ENCODE data around the gene ENDOV.
A peak's percentile ranks its signal among the peaks of the same experiment; 100 is the strongest.

The ENDOV gene

DNA sequence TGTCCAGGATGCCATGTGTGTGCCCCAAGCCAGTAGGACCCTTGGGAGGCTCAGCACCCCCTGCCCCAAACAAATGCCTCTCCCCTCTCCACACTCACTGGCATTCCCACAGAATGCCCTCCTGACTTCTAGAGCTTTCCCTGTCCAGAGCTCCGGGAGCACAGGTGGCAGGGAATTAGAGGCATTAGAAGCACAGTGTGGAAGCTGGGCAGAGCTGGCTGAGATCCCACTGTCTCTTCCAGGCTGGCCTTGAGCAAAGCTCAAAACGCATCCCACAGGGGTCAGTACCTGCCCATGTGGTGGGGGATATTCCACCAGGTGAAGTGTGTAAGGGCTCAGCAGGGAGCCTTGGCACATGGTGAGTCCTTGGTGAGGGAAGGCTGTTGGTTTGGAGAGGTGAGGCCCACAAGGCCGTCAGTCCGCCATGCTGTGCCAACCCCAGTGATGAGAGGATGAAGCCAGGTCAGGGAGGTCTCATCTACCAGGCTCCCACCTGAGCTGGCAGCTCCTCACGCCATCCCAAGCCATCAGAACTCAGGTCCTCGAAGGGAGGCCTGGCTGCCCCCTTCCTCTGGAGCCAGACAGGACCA lies 18.1 kb downstream of the ENDOV start:
- DNase-seq, result no peak

DNA sequence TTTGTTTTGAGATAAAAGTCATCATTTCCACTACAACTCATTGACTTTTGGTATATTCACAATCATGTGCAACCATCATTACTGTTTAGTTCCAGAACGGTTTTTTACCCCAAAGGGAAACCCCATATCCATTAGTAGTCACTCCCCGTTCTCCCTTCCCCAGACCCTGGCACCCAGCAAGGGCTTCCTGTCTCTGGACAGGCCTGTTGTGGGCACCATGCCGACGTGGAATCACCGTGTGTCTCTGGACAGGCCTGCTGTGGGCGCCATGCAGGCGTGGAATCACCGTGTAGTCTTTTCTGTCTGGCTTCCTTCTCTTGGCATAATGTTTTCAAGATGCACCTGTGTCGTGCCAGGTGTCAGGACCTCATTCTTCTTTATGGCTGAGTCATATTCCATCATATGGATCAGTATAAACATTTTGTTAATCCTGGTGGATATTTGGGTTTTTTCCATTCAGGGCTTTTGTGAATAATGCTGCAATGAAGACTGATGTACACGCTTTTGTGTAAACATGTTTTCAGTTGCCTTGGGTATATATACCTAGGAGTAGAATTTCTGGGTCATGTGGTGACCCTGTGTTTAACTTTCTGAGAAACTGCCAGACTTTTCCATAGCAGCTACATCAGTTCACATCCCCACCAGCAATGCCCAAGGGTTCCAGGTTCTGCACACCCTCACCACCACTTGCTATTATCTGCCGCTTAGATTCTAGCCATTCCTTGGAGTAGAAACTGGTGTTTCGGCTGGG lies 19.1 kb downstream of the ENDOV start:
- DNase-seq, result no peak

DNA sequence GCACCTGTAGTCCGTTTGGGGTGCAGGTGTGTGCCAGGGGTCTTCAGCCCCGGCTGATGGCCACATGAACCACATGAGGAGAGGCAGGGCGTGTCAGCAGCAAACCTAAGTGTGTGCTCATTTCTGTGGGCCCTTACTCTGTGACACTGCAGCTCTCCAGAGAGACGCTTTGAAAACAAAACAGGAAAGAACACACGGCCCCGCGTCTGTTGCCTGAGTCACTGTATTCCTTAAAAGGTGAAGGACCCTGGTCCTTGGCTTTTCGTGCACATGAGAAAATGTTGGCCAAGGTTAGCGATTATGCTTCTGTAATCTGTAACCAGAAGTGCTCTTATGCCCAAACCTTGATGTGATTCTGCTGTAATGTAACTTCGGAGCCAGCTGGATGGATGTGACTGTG lies 22.6 kb downstream of the ENDOV start:
- peak; percentile 13 for DNase-seq

- no peak for DNase-seq
These were observed 23.8 kb downstream of the ENDOV start for GRCh38 chr17:80438806-80439205.

- DNase-seq, result no peak
These were observed 24.5 kb downstream of the ENDOV start for GRCh38 chr17:80439499-80439898.

- peak; percentile 97 for DNase-seq
These were observed 26.2 kb downstream of the ENDOV start for GRCh38 chr17:80441133-80441578.

DNA sequence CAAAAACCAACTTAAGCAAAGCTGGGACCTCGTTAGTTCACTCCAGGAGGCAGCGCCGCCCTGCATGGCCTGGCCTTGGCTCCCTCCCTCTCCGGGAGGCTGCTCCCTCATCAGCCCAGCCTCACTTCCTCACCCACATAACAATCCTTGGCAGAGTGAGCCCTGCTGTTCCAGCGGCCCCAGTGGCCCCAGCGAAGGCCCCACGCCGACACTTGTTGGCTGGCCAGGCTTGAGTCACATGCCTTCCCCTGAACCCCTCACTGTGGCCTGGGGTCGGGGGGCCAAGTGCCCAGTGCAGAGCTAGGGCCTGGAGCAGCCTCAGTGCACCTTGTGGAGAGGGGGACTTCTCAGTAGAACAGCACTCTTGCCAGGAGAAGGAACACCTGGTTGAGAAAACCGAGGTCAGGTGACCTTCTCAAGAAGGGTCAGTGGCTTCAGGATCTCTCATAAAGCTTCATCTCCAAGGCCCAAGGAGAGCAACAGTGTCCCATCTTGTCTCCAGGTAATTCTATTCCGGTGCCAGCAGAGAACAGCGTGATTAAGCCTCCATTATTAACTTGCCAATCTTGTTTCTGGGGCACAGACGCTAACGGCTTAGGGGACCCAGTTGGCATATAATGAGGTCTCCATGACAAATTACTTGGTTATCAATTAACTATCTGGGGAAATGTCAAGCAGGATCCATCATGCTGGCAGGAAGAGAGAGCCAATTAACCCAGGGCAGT lies 26.8 kb downstream of the ENDOV start:
- DNase-seq, result peak; percentile 31

DNA sequence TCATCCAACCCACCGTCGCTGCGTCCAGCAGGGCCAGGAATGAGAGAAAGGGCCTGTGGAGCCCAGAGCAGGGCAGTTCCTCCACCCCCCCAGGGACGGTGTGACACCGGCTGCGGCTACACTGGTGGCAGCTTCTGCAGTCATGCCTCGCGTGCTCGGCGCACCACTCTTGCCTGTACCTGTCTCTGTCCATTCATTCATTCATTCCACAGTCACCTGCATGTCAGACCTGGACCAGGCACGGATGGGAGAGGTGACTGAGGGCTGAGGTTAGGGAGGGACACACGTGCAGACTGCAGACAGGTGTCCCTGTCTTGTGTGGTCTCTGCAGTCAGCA lies 27.3 kb downstream of the ENDOV start:
- no peak for DNase-seq

- no peak for DNase-seq
These were observed 27.8 kb downstream of the ENDOV start for GRCh38 chr17:80442764-80443163.

- peak; percentile 32 for DNase-seq
These were observed 28.5 kb downstream of the ENDOV start for GRCh38 chr17:80443498-80443897.

- DNase-seq, result peak; percentile 92
These were observed 29.1 kb downstream of the ENDOV start for GRCh38 chr17:80443916-80444643.

DNA sequence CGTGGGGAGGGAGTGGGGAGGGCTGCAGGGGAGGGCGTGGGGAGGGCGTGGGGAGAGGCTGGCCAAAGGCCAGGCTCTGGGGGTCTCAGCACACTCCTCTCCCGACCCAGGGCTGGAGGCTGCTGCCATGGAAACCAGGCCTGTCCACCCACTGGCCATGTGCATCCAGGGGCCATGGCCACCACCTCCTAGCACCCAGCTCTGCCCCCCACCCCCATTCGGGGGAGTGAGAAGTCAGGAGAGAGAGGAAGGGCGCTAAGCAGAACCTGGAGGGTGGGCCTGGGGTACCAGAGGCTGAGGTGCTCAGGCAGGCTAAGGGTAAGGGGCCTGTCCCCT lies 29.6 kb downstream of the ENDOV start:
- no peak for DNase-seq

DNA sequence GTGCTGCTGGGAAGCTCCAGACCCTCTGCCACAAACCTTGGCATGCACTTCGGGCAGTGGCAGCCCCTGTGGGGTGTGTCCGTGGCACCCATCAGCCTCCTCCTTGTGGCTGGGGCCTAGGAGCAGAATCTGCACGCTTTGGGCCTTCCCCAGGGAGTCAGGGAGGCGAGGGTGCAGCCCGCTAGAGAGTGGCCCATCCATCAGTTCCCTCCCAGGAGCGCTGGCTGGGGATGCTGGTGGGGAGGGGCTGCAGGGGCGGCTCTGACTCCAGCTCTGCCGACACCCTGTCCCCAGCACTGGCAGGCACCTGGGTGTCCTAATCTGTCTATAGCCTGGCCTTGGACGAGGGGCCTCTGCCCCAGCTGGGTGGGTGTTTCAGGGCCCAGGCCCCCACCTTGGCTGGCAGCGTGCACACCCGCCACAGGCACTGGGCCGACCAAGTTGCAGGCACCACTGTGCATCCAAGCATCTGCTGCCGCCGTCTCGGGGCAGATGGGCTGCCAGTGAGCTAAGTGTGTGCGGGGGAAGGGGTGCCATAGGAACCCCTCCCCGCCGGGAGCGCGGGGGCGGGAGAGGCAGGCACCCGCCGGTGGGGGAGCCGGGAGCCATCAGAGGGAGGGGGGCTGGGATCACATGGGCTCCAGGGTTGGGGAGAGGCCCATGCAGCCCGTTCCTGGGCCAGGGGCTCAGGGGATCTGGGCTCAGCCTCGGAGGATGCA lies 30.2 kb downstream of the ENDOV start:
- DNase-seq, result peak; percentile 94

DNA sequence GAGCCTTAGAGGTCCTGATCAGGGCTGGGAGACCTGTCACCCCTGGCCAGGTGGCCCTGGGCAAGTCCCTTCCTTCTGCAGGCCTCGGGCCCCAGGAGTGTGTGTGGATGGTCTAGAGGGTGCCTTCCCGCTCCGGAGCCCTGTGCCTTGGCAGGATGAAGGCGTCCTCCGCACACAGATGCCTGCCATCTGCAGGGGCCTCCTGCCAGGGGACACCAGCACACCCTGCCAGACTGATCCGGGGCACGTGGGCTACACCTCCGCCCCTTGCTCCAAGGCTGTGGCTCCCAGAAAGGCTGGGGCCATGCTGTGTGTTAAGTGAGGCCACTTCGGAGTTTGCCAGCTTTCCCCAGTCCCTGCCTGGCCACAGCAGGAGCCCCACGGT lies 30.8 kb downstream of the ENDOV start:
- peak; percentile 92 for DNase-seq

GRCh38 chr17:80446645-80447405 lies 31.9 kb downstream of the ENDOV start:
- DNase-seq, result peak; percentile 52

DNA sequence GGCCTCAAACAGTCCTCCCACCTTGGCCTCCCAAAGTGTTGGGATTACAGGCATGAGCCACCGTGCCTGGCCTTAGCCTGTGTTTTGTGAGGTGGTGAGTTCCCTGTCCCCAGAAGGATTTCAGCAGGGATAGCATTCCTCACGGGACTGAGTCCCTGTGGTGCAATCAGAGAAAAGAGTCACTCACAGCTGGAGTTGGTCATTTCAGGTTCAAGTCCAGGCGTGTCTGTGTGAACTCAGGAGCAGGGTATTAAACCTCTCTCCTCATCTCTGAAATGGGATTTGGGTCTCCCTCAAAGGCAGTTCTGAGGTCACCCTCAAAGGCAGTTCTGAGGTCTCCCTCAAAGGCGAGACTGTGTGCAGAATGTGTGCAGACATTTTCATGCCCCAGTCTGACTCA lies 32.8 kb downstream of the ENDOV start:
- no peak for DNase-seq

DNA sequence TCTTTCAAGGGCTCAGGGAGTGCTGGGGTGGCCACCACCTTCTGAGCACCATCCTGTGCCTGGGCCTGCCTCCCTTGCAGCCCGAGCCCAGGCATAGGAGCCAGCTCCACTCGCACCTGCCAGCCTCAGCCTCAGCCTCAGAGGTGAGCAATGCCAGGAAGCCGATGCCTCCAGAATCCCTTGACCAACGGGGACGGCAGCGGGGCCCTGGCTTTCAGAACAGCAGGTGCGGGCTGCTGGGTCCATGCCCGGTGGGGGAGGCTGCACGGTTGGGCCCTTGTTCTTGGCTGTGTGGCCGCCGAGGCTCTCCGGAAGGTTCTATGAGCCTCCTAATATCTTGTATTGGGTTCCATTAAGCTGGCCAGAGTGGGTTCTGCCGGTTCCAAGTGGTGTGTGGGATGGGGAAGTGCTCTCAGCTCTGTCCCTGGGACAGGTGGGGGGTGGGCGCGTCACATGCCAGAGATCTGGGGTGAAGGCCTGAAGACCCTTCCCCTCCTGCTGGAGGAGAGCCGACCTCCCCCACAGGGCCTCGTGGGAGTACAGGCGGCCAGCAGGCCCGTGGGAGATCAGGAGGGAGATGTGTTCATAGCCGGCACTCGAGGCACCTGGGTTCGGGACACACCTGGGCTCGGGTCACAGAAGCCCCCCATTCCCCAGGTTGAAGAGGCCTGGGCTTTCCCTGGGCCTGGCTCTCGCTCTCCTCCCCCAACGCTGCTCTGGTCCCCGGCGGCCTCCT lies 34.4 kb downstream of the ENDOV start:
- DNase-seq, result no peak

DNA sequence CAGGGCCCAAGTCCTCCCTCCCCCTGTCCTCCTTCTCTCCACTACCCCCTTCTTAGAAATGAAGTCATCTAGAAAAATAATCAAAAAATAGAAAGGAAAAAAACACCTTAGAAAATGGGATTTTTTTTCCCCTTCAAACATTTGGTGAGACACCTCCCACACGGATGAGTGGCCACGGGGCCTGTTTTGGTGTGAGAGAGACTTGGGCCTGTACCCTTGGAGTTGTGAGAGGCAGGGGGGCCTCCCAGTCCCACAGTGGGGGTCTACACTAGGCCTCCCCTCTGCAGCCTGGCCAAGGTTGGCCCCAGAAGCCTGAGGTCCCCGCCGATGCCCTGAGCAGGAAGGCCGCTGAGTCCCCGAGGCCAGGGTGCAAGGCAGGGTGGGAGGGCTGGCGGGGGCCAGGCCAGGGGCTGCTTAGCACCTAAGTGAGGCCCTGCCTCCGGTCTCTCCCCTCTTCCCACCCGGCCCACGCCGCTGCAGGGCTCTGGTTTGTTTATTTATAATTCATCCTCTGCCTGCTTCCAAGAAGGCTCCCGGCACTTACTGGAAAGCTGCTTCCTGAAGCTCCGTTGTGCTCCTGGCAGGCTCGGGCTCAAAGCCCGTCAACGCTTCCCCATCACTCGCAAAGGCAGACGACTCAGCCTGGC lies 35.1 kb downstream of the ENDOV start:
- no peak for DNase-seq

DNA sequence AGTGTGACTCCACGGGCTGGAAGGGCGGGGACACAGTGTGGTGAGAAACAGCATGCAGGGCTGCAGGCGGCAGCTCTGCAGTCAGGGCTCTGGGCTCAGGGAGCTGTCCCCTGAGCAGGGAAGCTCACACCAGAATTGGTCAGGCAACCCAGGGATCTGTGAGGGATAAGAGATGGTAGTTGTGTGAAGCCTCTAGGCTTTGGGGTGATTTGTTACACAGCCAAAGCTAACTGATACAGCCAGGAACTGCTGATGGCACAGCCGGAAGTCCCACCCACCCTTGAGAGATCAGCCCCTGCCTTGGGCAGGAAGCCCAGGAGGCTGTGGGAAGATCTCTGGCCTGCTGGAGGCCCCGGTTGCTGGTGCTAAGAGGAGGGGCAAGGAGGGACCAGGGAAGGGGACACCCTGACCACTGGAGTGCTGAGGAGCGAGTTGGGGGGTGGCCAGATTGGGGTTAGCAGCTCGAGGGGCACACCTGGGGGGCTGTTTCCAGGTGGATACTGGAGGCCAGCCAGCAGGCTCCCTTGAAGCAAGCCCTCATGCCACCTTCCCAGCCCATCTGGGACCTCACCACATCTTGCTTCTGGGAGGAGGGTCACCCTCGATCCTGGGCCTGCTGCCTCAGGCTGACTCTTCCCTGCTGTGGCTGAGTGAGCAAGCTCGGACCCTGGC lies 36.3 kb downstream of the ENDOV start:
- no peak for DNase-seq

DNA sequence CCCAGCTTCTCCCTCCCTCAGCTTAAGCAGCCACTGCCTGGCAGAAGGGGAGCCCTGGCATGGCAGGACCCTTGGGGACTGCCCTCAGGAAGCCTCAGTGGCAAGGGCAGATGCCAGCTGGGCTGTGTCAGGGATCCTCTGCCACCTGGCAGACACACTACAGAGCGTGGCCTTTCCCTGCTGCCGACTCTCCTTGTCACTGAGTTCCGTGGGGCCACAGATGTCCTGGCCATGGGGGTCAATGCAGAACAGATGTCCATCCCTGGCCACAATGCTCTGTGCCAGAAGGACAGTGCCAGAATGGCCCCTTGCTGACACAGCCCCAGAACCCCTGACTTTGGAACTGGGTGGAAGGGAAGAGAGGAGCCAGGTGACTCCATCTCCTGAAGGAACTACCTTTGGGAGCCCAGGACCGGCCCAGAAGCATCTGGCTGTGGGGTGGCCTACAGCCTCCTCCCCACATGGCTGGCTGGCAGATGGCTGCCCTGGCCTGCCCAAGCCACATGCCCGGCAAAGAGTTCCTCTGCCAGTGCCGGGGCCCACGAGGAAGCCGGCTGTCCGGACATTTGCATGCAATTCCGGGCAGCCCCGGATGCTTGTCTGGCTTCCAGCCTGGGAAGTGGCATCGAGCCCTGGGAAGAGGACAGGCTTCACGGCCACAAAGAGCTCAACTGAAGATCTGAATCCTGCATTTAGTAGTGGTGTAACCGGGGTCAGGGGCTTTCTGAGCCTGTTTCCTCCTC lies 37.4 kb downstream of the ENDOV start:
- peak; percentile 18 for DNase-seq

Data from NCI-H2171 treated with DMSO at 0.1 percent for 48 hours (cell line).